Urinary bladder (tissue), 4 donors: ENCODE data around the gene CTSO. TPM values are rescaled to one million over a fixed set of nuclear protein-coding genes. Genes with fewer than 3 reads are reported as not detected.
A peak's percentile ranks its signal among the peaks of the same experiment; 100 is the strongest.
"Not testable (repeated sequence)": the region's sequence is repeated elsewhere in the genome, so short reads cannot be mapped to it uniquely, and the experiment has no call there.

Source experiments
- DNase-seq: peaks from one replicate; pipeline ENCODE4 v3.0.0-alpha.2; 2015; ENCODE audit errors: extremely low spot score
- H3K27ac ChIP-seq: one replicate; pipeline ENCODE4 v1.5.1; 2013; ENCODE audit warnings: low read depth, mild to moderate bottlenecking, moderate library complexity
- H3K36me3 ChIP-seq: one replicate; pipeline ENCODE4 v1.6.1; 2013; ENCODE audit warnings: mild to moderate bottlenecking, moderate library complexity; ENCODE audit not compliant: insufficient read depth
- H3K4me1 ChIP-seq: one replicate; pipeline ENCODE4 v1.6.1; 2013; ENCODE audit warnings: mild to moderate bottlenecking, moderate library complexity; ENCODE audit not compliant: insufficient read depth
- H3K4me3 ChIP-seq: one replicate; pipeline ENCODE4 v1.5.1; 2013; ENCODE audit warnings: low read depth, low read length
- WGBS: extraction: QIAGEN DNeasy Blood & Tissue Kit; methylation state at CpG from one replicate; pipeline ENCODE4 v1.1.7; 2013; 5-methylcytosine and 5-hydroxymethylcytosine counted together
- polyA plus RNA-seq: library from polyadenylated mRNA; stranded (reverse); fragments of 200-250 nt; gene quantifications from one replicate; pipeline ENCODE4 v1.2.3, GENCODE V29; 2013
- total RNA-seq: library from RNA; depleted of rRNA; stranded (reverse); fragments of >200 nt; gene quantifications from one replicate; pipeline ENCODE4 v1.2.3, GENCODE V29; 2014
- donor health status: healthy with polysubstance abuse.
- donor health status: healthy.

CTSO gene
- total and polyA plus RNA-seq, 2 donors, result 23.8 to 51.2 TPM

- no peak for DNase-seq
- no peak overlapping the region for H3K27ac ChIP-seq
- no peaks in the 10 kb centered on the region for H3K4me1 ChIP-seq
- 84% methylated on average over 1 of the region's 1 CpG for WGBS
- no peaks in the 10 kb centered on the region for H3K36me3 ChIP-seq
- no peak overlapping the region for H3K4me3 ChIP-seq
Measured at GRCh38 chr4:155944516-155944915, 9.2 kb downstream of the CTSO start.

DNA sequence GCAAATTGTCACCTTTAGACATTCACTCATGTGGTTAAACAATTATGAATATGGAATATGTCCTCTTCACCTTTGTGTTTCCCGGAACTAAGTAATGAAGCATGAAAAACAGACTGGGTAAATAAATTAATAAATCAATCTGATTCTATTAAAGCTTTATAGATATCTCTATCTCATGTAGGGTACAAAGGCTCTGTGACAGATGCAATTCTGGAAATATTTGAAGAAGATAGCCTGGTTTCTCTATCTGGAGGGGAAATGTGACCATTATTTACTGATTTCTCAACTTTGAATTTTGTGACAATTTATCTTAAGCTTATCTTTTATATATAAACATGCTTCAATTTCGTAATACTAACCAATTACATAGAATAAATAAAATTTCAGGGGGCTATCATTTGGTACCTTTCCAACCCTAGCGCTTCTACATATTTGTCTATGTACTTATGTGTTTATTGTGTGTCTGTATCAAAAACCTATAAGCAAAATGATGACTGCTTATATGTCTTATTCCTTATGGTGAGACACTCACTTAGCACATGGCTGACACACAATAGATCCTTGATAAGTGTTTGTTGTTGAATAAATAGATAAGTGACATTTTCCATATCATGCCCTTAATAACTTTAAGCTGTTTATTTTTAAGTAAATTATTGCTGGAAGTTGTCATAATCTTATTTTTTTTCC lies 9.9 kb downstream of the CTSO start:
- Histone ChIP-seq H3K27ac (no peak overlapping the region), H3K4me3 (no peak overlapping the region), H3K36me3 (no peaks in the 10 kb centered on the region), H3K4me1 (no peaks in the 10 kb centered on the region)
- 76% methylated on average over 3 of the region's 3 CpGs for whole genome bisulfite sequencing
- DNase-seq, result no peak

GRCh38 chr4:155941820-155942219 lies 11.8 kb downstream of the CTSO start:
- no peaks in the 10 kb centered on the region for H3K4me1 ChIP-seq
- H3K4me3 ChIP-seq, result no peak overlapping the region
- H3K27ac ChIP-seq, result no peak overlapping the region
- no peak for DNase-seq
- WGBS, result 96% methylated on average over 1 of the region's 1 CpG
- no peaks in the 10 kb centered on the region for H3K36me3 ChIP-seq

DNA sequence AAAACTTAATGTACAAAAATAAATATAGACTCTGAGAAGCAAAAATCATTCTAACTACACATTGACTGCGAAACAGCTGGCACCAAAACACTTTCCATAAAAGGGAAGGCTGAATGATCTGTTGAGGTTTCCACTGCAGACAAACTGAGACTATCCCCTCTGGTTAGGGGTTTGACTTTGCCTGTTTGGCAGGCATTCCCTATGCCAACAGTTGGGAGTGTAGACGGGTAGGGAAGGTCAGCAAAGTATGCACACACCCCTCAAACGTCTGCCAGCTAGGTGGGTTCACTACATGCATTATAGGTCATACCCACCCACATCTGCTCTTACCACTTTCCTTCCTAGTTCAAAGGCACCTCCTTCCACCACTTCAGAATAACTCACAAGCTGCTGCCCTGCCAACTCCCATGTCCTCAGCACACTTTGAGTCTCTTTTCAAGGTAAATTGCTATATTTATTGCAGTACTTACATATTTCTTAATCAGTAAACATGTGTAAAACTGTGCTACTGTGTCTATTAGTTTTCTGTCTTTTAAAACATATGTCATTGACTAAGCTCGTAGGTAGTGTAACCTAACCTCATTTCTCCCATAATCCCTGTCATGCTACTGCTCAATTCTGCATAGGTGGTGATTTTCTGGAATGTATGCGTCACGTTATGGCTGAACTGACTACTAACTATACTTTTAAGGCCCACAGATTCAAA lies 12.4 kb downstream of the CTSO start:
- no peak overlapping the region for H3K4me3 ChIP-seq
- 87% methylated on average over 6 of the region's 6 CpGs for WGBS
- no peak for DNase-seq
- no peaks in the 10 kb centered on the region for H3K4me1 ChIP-seq
- H3K27ac ChIP-seq, result no peak overlapping the region
- no peaks in the 10 kb centered on the region for H3K36me3 ChIP-seq

GRCh38 chr4:155935389-155935986 lies 18.2 kb downstream of the CTSO start:
- Histone ChIP-seq H3K27ac (no peak overlapping the region), H3K36me3 (no peaks in the 10 kb centered on the region), H3K4me3 (no peak overlapping the region), H3K4me1 (no peaks in the 10 kb centered on the region)
- no peak for DNase-seq
- 63% methylated on average over 4 of the region's 4 CpGs for WGBS

GRCh38 chr4:155934634-155935033 lies 19.0 kb downstream of the CTSO start:
- H3K4me1 ChIP-seq, H3K36me3 ChIP-seq, H3K4me3 ChIP-seq, DNase-seq, H3K27ac ChIP-seq: not testable (repeated sequence)
- WGBS, result 97% methylated on average over 4 of the region's 4 CpGs

DNA sequence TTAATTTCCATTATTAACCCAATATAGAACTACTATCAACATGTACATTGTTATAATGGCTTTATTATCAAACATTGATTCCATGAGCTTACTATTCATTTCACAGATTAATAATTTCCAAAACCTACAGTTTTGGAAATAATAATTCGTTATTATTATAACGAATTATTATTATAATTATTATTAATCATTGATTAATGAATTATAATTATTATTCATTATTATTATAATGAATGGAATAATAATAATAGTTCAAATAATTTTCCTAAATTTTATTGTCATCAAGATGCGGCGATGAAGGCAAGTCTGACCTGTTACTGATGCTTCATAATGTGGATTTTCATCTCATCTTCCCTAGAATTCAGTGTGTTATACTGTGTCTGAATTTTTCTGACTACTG lies 22.0 kb downstream of the CTSO start:
- WGBS, result 97% methylated on average over 4 of the region's 4 CpGs
- Histone ChIP-seq H3K36me3 (peaks cover 2% of the 10 kb centered on the region), H3K27ac (no peak overlapping the region), H3K4me1 (no peaks in the 10 kb centered on the region), H3K4me3 (no peak overlapping the region)
- no peak for DNase-seq

DNA sequence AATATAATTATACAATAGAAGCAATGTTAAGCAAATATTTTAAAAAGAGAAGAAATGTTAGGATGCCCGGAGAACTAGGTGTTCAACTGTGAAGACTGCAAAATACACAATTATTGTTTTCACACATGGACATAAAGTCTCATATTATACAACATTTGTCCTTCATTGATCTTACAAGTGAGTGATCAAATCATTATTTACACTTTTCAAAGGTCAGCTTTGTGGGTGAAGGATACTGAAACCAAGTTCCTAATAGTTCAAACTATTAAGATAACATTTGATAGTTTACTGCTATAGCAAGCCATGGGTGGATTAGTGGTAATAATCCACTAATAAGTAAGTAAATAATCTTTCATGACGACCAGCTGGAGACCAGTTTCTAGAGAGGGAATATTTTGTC lies 23.3 kb downstream of the CTSO start:
- Histone ChIP-seq H3K36me3 (peaks cover 2% of the 10 kb centered on the region), H3K4me3 (no peak overlapping the region), H3K4me1 (no peaks in the 10 kb centered on the region), H3K27ac (no peak overlapping the region)
- 85% methylated on average over 2 of the region's 2 CpGs for WGBS
- no peak for DNase-seq

- Histone ChIP-seq H3K27ac (no peak overlapping the region), H3K36me3 (peaks cover 3% of the 10 kb centered on the region), H3K4me1 (no peaks in the 10 kb centered on the region), H3K4me3 (no peak overlapping the region)
- no peak for DNase-seq
- WGBS, result 97% methylated on average over 3 of the region's 3 CpGs
Measured at GRCh38 chr4:155929833-155930232, 23.8 kb downstream of the CTSO start.

GRCh38 chr4:155924637-155925036 lies 29.0 kb downstream of the CTSO start:
- 53% methylated on average over 3 of the region's 3 CpGs for WGBS
- no peak for DNase-seq
- Histone ChIP-seq H3K27ac (no peak overlapping the region), H3K4me1 (no peaks in the 10 kb centered on the region), H3K36me3 (peaks cover 3% of the 10 kb centered on the region), H3K4me3 (no peak overlapping the region)

DNA sequence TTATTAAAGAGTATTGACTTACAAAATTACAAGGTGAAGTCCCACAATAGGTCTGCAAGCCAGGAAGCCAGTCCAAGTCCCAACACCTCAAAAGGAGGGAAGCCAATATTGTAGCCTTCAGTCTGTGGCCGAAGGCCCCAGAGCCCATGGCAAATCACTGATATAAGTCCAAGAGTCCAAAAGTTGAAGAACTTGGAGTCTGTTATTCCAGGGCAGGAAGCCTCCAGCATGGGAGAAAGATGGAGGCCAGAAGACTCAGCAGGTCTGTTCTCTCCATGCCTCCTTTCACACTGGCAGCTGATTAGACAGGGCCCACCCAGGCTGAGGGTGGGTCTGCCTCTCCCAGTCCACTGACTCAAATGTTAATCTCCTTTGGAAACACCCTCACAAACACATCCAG lies 32.1 kb downstream of the CTSO start:
- no peak for DNase-seq
- WGBS, result 98% methylated on average over 1 of the region's 1 CpG
- H3K4me1 ChIP-seq, result no peaks in the 10 kb centered on the region
- H3K4me3 ChIP-seq, result no peak overlapping the region
- H3K36me3 ChIP-seq, result peaks cover 3% of the 10 kb centered on the region
- H3K27ac ChIP-seq, result no peak overlapping the region

GRCh38 chr4:155914782-155915181 lies 38.9 kb downstream of the CTSO start:
- 29% methylated on average over 5 of the region's 5 CpGs for WGBS
- H3K4me3 ChIP-seq, result no peak overlapping the region

GRCh38 chr4:155911905-155912304 lies 41.8 kb downstream of the CTSO start:
- no peaks in the 10 kb centered on the region for H3K4me1 ChIP-seq
- WGBS, result 94% methylated on average over 1 of the region's 1 CpG
- DNase-seq, result no peak
- no peak overlapping the region for H3K27ac ChIP-seq
- no peaks in the 10 kb centered on the region for H3K36me3 ChIP-seq
- no peak overlapping the region for H3K4me3 ChIP-seq

More at GRCh38 chr4:155914782-155915181, 38.9 kb downstream of the CTSO start:
- H3K27ac ChIP-seq, result no peak overlapping the region
- no peaks in the 10 kb centered on the region for H3K4me1 ChIP-seq
- peak; percentile 33 for DNase-seq
- no peaks in the 10 kb centered on the region for H3K36me3 ChIP-seq

- no peaks in the 10 kb centered on the region for H3K4me1 ChIP-seq
- DNase-seq, result no peak
- no peaks in the 10 kb centered on the region for H3K36me3 ChIP-seq
- H3K4me3 ChIP-seq, result no peak overlapping the region
- WGBS, result 93% methylated on average over 3 of the region's 3 CpGs
- H3K27ac ChIP-seq, result no peak overlapping the region
Measured at GRCh38 chr4:155909615-155910226, 43.9 kb downstream of the CTSO start.
